Measurements from ENCODE around the gene C10orf88.
"Not testable (repeated sequence)": the region's sequence is repeated elsewhere in the genome, so short reads cannot be mapped to it uniquely, and the experiment has no call there.

The C10orf88 gene

GRCh38 chr10:122910310-122910709, 43.7 kb downstream of the C10orf88 start, which contains the start of gene FAM24A:
FAM24A (plus strand) TSS chr10:122910610; CDS start chr10:122911635, 1,025 bp downstream.
- H3K27me3 ChIP-seq (ENCODE audit: low read depth, low read length), result no peaks in the 10 kb centered on the region
- H3K27ac ChIP-seq (ENCODE audit: low read length), result no peak within 1 kb of the TSS
- H3K36me3 ChIP-seq (replicated peaks; ENCODE audit: low read depth, low read length), result no peaks in the 10 kb centered on the region
- no peaks in the 10 kb centered on the region for H3K9me3 ChIP-seq (ENCODE audit: insufficient read depth, low read length)
- no peak within 1 kb of the TSS for H2AFZ ChIP-seq (ENCODE audit: low read depth, low read length)
- H3K4me3 ChIP-seq (ENCODE audit: low read length), result no peak within 1 kb of the TSS
- no peak within 1 kb of the TSS for H3K4me2 ChIP-seq (ENCODE audit: low read length)
- H3K79me2 ChIP-seq (ENCODE audit: low read length), result no peaks in the 10 kb centered on the region
- TF ChIP-seq, protein P1, sequence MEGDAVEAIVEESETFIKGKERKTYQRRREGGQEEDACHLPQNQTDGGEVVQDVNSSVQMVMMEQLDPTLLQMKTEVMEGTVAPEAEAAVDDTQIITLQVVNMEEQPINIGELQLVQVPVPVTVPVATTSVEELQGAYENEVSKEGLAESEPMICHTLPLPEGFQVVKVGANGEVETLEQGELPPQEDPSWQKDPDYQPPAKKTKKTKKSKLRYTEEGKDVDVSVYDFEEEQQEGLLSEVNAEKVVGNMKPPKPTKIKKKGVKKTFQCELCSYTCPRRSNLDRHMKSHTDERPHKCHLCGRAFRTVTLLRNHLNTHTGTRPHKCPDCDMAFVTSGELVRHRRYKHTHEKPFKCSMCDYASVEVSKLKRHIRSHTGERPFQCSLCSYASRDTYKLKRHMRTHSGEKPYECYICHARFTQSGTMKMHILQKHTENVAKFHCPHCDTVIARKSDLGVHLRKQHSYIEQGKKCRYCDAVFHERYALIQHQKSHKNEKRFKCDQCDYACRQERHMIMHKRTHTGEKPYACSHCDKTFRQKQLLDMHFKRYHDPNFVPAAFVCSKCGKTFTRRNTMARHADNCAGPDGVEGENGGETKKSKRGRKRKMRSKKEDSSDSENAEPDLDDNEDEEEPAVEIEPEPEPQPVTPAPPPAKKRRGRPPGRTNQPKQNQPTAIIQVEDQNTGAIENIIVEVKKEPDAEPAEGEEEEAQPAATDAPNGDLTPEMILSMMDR (IDR thresholded peaks at IDR 0.05; ENCODE audit: low read depth, low read length), result no peak
- TF ChIP-seq EZH2phosphoT487 (IDR thresholded peaks at IDR 0.05; ENCODE audit: low read depth), result no peak
- H3K4me1 ChIP-seq (ENCODE audit: low read length), result no peaks in the 10 kb centered on the region
- H4K20me1 ChIP-seq (ENCODE audit: insufficient read depth, low read length), result no peaks in the 10 kb centered on the region
- no peak within 1 kb of the TSS for H3K9ac ChIP-seq (ENCODE audit: low read length)

DNA sequence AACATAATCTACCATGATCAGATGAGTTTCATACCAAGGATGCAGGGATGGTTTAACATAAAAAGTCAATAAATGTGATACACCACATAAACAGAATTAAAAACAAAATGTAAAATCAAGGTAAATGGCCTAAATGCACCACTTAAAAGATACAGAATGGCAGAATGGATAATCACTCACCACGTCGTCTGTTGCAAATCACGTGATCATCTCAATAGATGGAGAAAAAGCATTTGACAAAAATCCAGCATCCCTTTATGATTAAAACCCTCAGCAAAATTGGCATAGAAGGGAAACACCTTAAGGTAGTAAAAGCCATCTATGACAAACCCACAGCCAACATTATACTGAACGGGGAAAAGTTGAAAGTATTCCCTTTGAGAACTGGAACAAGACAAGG, 50.2 kb downstream of the C10orf88 start:
- H3K4me2 ChIP-seq (ENCODE audit: low read length); H3K36me3 ChIP-seq (replicated peaks; ENCODE audit: low read depth, low read length): not testable (repeated sequence)

GRCh38 chr10:122894261-122894944, 59.6 kb downstream of the C10orf88 start:
- Histone ChIP-seq H3K79me2 (ENCODE audit: low read length) (no peaks in the 10 kb centered on the region), H3K27ac (ENCODE audit: low read length) (no peak overlapping the region), H2AFZ (ENCODE audit: low read depth, low read length) (no peak overlapping the region), H3K9me3 (ENCODE audit: insufficient read depth, low read length) (no peaks in the 10 kb centered on the region), H3K27me3 (ENCODE audit: low read depth, low read length) (no peaks in the 10 kb centered on the region), H3K9ac (ENCODE audit: low read length) (no peak overlapping the region), H3K4me3 (ENCODE audit: low read length) (no peak overlapping the region), H3K4me1 (ENCODE audit: low read length) (no peaks in the 10 kb centered on the region), H4K20me1 (ENCODE audit: insufficient read depth, low read length) (no peaks in the 10 kb centered on the region), H3K4me2 (ENCODE audit: low read length) (no peak overlapping the region), H3K36me3 (replicated peaks; ENCODE audit: low read depth, low read length) (no peaks in the 10 kb centered on the region)
- TF ChIP-seq EZH2phosphoT487 (IDR thresholded peaks at IDR 0.05; ENCODE audit: low read depth), result no peak
- TF ChIP-seq, protein P1 (IDR thresholded peaks at IDR 0.05; ENCODE audit: low read depth, low read length), result no peak

More for the DNA sequence above, 50.2 kb downstream of the C10orf88 start:
- H4K20me1 ChIP-seq (ENCODE audit: insufficient read depth, low read length); H2AFZ ChIP-seq (ENCODE audit: low read depth, low read length); H3K27me3 ChIP-seq (ENCODE audit: low read depth, low read length); H3K4me3 ChIP-seq (ENCODE audit: low read length); H3K27ac ChIP-seq (ENCODE audit: low read length); H3K9ac ChIP-seq (ENCODE audit: low read length); H3K4me1 ChIP-seq (ENCODE audit: low read length); H3K79me2 ChIP-seq (ENCODE audit: low read length); H3K9me3 ChIP-seq (ENCODE audit: insufficient read depth, low read length): not testable (repeated sequence)

GRCh38 chr10:122884166-122884565, 69.9 kb downstream of the C10orf88 start:
- H3K27ac ChIP-seq (ENCODE audit: low read length), result no peak overlapping the region

More at GRCh38 chr10:122884166-122884565, 69.9 kb downstream of the C10orf88 start:
- Histone ChIP-seq H3K9ac (ENCODE audit: low read length) (no peak overlapping the region), H3K9me3 (ENCODE audit: insufficient read depth, low read length) (no peaks in the 10 kb centered on the region), H3K4me2 (ENCODE audit: low read length) (no peak overlapping the region), H3K4me1 (ENCODE audit: low read length) (peaks cover 6% of the 10 kb centered on the region), H3K4me3 (ENCODE audit: low read length) (no peak overlapping the region), H3K79me2 (ENCODE audit: low read length) (peaks cover 8% of the 10 kb centered on the region), H4K20me1 (ENCODE audit: insufficient read depth, low read length) (no peaks in the 10 kb centered on the region), H3K27me3 (ENCODE audit: low read depth, low read length) (no peaks in the 10 kb centered on the region), H2AFZ (ENCODE audit: low read depth, low read length) (no peak overlapping the region), H3K36me3 (replicated peaks; ENCODE audit: low read depth, low read length) (peaks cover 2% of the 10 kb centered on the region)
- TF ChIP-seq, protein P1 (IDR thresholded peaks at IDR 0.05; ENCODE audit: low read depth, low read length), result no peak
- TF ChIP-seq EZH2phosphoT487 (IDR thresholded peaks at IDR 0.05; ENCODE audit: low read depth), result no peak

Measured in OCI-LY3 (cell line).